ENCODE results near the gene MBD2. TPM values are rescaled to one million over a fixed set of nuclear protein-coding genes. Genes with fewer than 3 reads are reported as not detected.

MBD2 gene
- total RNA-seq, 4 donors from 2014 or later = 33.3 to 58.6 (median 44.6) TPM

- ATAC-seq (ENCODE audit: low FRiP score) (no peak), DNase-seq (ENCODE audit: low spot score) (no peak)
- no peak for TF ChIP-seq CTCF (IDR thresholded peaks at IDR 0.05)
Observed at GRCh38 chr18:54112356-54112755, 112.1 kb downstream of the MBD2 start.

- DNase-seq (ENCODE audit: low spot score) = no peak
- TF ChIP-seq CTCF (IDR thresholded peaks at IDR 0.05) = no peak
- no peak for ATAC-seq (ENCODE audit: low FRiP score)
Observed at GRCh38 chr18:54109131-54109683, 115.3 kb downstream of the MBD2 start.

- no peak for ATAC-seq (ENCODE audit: low FRiP score)
- no peak for TF ChIP-seq CTCF (IDR thresholded peaks at IDR 0.05)
- no peak for DNase-seq (ENCODE audit: low spot score)
Observed at GRCh38 chr18:54102123-54102522, 122.3 kb downstream of the MBD2 start.

Small RNA genes lying within 50 kb of the gene (small RNA-seq; reads per million reads assigned to genes)
- gene SNORA37 = 19.8 reads per million, percentile 93 among the genes with 10 or more reads in this experiment

Other genes with a start within 250 kb of the MBD2 start
- gene POLI, start 44.8 kb upstream of the MBD2 start, total RNA-seq = 10 to 100 TPM; 21.5 to 41.3 (median 30.2) TPM
- gene STARD6, start 133.2 kb upstream of the MBD2 start, total RNA-seq = not detected
- gene C18orf54, start 133.2 kb upstream of the MBD2 start, total RNA-seq = 1 to 10 TPM in 1 of 4 donors, under 1 TPM in 3; 0.74 to 4.6 (median 0.95) TPM